Upper lobe of left lung (tissue), 4 donors: ENCODE data around the gene KLF15.

Experiments
- POLR2A ChIP-seq, 4 donors: fragments of 450-650 bp; IDR thresholded peaks; one replicate each; pipeline ENCODE4 v1.5.1; 2016 to 2017; ENCODE audit warnings: antibody characterized with exemption in 4 of 4, mild to moderate bottlenecking in 2 of 4
- POLR2AphosphoS5 ChIP-seq, 2 donors: sonication (generic); formaldehyde crosslinking; IDR thresholded peaks; one replicate each; pipeline ENCODE4 v1.5.1; 2017; ENCODE audit warnings: antibody characterized with exemption in 2 of 2
- TF ChIP-seq, protein P1 (sequence below), 6 experiments: fragments of 450-650 bp in 4 of 6; fragments of 200-600 bp in 2 of 6; sonication (generic) in 2 of 6; IDR thresholded peaks; one replicate each; pipeline ENCODE4 v1.5.1; 2016 to 2019; ENCODE audit warnings: antibody characterized with exemption in 6 of 6

DNA sequence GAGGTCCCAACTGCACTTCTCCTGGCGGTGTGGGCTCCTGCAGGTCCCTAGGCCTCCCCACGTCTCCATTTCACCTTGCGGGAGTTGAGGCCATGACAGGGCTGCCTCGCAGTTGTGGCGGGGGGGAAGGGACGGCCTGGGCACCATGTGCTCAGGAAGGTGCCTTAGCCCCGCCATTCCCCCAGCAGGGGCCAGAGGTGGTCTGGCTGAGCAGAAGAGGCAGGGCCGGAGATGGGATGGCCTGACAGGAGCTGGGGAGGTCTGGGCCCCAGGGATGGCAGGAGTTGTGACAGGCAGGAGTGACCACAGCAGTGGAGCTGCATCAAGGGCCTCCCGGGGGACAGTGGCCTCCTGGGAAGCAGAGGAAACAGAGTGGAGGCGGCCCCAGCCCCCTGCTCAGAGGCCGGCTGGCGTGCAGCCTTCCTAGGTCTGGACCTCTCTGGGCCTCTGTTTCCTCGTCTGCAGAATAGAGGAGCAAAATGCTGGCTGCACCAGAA is 18.7 kb upstream of the KLF15 start:
- no peak for TF ChIP-seq POLR2A (IDR thresholded peaks at IDR 0.05)
- TF ChIP-seq, protein P1, sequence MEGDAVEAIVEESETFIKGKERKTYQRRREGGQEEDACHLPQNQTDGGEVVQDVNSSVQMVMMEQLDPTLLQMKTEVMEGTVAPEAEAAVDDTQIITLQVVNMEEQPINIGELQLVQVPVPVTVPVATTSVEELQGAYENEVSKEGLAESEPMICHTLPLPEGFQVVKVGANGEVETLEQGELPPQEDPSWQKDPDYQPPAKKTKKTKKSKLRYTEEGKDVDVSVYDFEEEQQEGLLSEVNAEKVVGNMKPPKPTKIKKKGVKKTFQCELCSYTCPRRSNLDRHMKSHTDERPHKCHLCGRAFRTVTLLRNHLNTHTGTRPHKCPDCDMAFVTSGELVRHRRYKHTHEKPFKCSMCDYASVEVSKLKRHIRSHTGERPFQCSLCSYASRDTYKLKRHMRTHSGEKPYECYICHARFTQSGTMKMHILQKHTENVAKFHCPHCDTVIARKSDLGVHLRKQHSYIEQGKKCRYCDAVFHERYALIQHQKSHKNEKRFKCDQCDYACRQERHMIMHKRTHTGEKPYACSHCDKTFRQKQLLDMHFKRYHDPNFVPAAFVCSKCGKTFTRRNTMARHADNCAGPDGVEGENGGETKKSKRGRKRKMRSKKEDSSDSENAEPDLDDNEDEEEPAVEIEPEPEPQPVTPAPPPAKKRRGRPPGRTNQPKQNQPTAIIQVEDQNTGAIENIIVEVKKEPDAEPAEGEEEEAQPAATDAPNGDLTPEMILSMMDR (IDR thresholded peaks at IDR 0.05), result no peak
- TF ChIP-seq POLR2AphosphoS5 (IDR thresholded peaks at IDR 0.05), result no peak
